Activated T-helper 1 cell treated with anti-CD3 and anti-CD28 coated beads, Interleukin-12 subunit alpha, Interleukin-12 subunit beta, Interleukin-2, Interleukin-4 antibody, amounts not matched to agents 30 ng/mL and 10 ng/mL and 1 ng/mL, durations not matched to agents 14 hours and 24 hours and 36 hours (primary cell): ENCODE measurements around the gene RING1. TPM values are rescaled to one million over a fixed set of nuclear protein-coding genes. Genes with fewer than 3 reads are reported as not detected.
"Not testable (repeated sequence)": the region's sequence is repeated elsewhere in the genome, so short reads cannot be mapped to it uniquely, and the experiment has no call there.

Experiments used
- DNase-seq: peaks from one replicate; pipeline ENCODE4 v3.0.0; 2021; ENCODE audit warnings: low spot score
- H3K27ac Mint-ChIP-seq: one replicate; pipeline ENCODE4 v1.8.0; 2021; ENCODE audit warnings: mild to moderate bottlenecking, mixed read lengths
- H3K27me3 Mint-ChIP-seq: one replicate; pipeline ENCODE4 v1.8.0; 2022; ENCODE audit warnings: mild to moderate bottlenecking, moderate library complexity, mixed read lengths; ENCODE audit not compliant: insufficient read depth
- H3K36me3 Mint-ChIP-seq: one replicate; pipeline ENCODE4 v1.8.0; 2021; ENCODE audit warnings: low read depth, mixed read lengths
- H3K4me1 Mint-ChIP-seq: one replicate; pipeline ENCODE4 v1.8.0; 2021; ENCODE audit warnings: low read depth, mixed read lengths
- H3K4me3 Mint-ChIP-seq: one replicate; pipeline ENCODE4 v1.8.0; 2021; ENCODE audit warnings: mild to moderate bottlenecking, moderate library complexity, mixed read lengths
- H3K9me3 Mint-ChIP-seq: one replicate; pipeline ENCODE4 v1.8.0; 2021; ENCODE audit warnings: mixed read lengths
- intact Hi-C: fragments of 100-400 bp; cut with micrococcal nuclease; formaldehyde crosslinking; loops from one replicate; pipeline ENCODE4 v1.15.1; 2024
- total RNA-seq: library from RNA; stranded (reverse); gene quantifications from 2 replicates; pipeline ENCODE4 v1.2.3, GENCODE V29; 2022

The RING1 gene
- total RNA-seq, 1 donor from 2014 or later: 53.4 TPM

DNA sequence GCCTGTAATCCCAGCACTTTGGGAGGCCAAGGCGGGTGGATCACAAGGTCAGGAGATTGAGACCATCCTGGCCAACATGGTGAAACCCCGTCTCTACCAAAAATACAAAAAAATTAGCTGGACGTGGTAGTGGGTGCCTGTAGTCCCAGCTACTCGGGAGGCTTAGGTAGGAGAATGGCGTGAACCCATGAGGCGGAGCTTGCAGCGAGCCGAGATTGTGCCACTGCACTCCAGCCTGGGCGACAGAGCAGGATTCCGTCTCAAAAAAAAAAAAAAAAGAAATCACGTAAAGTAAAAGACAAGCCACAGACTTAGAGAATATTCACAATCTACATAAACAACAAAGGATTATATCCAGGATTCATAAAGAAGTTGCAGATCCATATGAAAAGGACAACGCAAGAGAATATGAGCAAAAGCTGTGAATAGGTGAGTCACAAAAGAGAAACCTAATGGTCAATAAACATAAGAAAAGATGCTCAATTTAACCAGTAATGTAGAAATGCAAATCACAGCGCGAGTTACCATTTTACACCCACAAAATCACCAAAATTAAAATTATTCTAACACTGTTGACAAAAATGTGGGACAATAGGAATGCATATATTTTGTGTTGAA is 18.3 kb downstream of the RING1 start:
- H3K36me3 Mint-ChIP-seq, intact Hi-C loops, H3K27ac Mint-ChIP-seq, H3K4me1 Mint-ChIP-seq, DNase-seq, H3K4me3 Mint-ChIP-seq, H3K9me3 Mint-ChIP-seq: not testable (repeated sequence)
- peaks cover 50% of the 10 kb centered on the region for H3K27me3 Mint-ChIP-seq

DNA sequence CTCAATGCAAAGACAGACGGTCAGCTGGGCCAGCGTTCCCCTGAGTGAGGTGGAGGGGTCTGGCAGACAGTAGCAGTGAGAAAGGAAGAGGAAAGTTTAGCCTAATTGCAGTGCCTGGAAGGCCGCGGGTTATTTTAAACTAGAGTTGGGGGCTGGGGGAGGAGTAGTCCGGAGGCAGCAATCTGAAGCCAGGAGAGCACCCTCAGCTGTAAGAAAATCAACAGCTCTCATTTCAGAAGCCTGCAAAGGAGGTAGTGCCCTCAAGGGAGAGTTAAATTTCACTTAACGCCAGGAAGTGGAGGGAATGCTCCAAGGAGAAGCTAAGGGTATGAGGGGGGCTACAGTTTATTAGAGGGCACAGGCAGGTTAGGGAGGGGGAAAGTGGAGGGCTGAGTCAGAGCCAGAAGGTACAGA is 26.9 kb downstream of the RING1 start:
- Mint-ChIP-seq H3K4me3 (no peak overlapping the region), H3K4me1 (no peaks in the 10 kb centered on the region), H3K27me3 (peaks cover 25% of the 10 kb centered on the region), H3K27ac (no peak overlapping the region), H3K36me3 (no peaks in the 10 kb centered on the region), H3K9me3 (no peaks in the 10 kb centered on the region)
- intact Hi-C loops: no loop called here
- DNase-seq: no peak

DNA sequence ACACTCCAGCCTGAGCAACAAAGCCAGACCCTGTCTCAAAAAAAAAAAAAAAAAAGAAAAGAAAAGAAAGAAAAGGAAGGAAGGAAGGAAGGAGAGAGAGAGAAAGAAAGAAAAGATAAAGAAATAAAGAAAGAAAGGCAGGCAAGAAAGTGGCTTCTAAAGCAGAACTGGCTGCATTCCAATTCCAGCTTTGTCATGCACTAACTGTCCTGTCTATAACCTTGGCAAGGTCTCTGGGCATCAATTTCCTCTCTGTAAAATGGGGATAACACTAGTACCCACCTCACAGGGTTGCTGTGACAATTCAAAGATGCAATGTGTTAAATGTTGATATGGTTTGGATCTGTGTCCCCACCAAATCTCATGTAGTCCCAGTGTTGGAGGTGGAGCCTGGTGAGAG is 28.0 kb downstream of the RING1 start:
- Mint-ChIP-seq H3K27me3 (peaks cover 25% of the 10 kb centered on the region), H3K4me3 (no peak overlapping the region), H3K36me3 (no peaks in the 10 kb centered on the region), H3K9me3 (no peaks in the 10 kb centered on the region), H3K27ac (no peak overlapping the region), H3K4me1 (no peaks in the 10 kb centered on the region)
- DNase-seq: no peak
- intact Hi-C loops: no loop called here

DNA sequence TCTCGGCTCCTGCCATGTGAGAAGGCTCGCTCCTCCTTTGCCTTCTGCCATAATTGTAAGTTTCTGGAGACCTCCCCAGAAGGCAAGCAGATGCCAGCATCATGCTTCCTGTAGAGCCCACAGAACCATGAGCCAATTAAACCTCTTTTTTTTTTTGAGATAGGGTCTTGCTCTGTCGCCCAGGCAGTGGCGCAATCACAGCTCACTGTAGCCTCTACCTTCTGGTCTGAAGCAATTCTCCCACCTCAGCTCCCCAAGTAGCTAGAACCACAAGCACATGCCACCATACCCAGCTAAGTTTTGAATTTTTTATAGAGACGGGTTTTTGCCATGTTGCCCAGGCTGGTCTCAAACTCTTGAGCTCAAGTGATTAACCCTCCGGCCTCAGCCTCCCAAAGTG is 28.6 kb downstream of the RING1 start:
- peaks cover 3% of the 10 kb centered on the region for H3K4me1 Mint-ChIP-seq
- H3K36me3 Mint-ChIP-seq: no peaks in the 10 kb centered on the region
- no peak for DNase-seq
- no peak overlapping the region for H3K4me3 Mint-ChIP-seq
- peaks cover 26% of the 10 kb centered on the region for H3K27me3 Mint-ChIP-seq
- no peak overlapping the region for H3K27ac Mint-ChIP-seq
- intact Hi-C loops: no loop called here
- H3K9me3 Mint-ChIP-seq: no peaks in the 10 kb centered on the region

DNA sequence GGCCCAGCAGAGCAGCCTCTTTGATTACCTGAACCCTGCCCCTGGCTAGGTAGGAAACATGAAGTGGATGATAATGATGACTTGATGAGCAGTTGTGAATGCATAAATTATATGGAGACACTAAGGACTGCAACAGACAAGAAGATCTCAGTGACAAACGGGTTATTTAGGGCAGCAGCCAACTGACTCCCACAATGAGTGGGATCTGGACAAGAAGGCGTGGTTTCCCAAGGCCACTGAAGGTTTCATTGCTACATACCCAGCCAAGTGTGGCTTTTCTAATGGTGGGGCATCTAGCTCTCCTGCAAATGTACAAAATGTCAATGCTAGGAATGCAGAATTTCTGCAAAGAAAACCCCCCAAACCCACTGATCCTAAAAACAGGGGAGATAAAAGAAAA is 29.4 kb downstream of the RING1 start:
- intact Hi-C loops: no loop called here
- Mint-ChIP-seq H3K9me3 (no peaks in the 10 kb centered on the region), H3K4me3 (no peak overlapping the region), H3K27ac (no peak overlapping the region), H3K36me3 (peaks cover 1% of the 10 kb centered on the region), H3K4me1 (peaks cover 10% of the 10 kb centered on the region), H3K27me3 (peaks cover 25% of the 10 kb centered on the region)
- DNase-seq: no peak

DNA sequence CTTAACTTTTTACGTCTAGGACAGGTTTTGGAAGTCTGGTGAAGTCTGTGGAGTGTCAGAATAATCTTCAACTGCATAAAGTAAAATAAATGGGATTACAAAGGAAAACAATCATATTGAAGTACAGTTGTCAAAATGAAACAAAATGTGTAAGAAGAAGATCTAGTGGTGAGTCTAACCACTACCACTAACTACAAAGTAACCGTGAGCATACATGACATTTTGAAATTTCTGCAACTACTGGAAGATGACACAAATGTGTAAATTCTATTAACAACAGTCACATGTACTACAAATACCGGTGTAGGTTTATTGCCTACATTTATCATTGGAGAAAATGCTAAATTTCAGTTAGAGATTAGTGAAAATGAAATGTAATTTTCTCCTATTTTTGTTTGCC is 33.7 kb downstream of the RING1 start:
- no peaks in the 10 kb centered on the region for H3K9me3 Mint-ChIP-seq
- no peak overlapping the region for H3K4me3 Mint-ChIP-seq
- peaks cover 10% of the 10 kb centered on the region for H3K4me1 Mint-ChIP-seq
- H3K27me3 Mint-ChIP-seq: peaks cover 15% of the 10 kb centered on the region
- H3K27ac Mint-ChIP-seq: peak overlapping the region; percentile 36
- peaks cover 1% of the 10 kb centered on the region for H3K36me3 Mint-ChIP-seq
- intact Hi-C loops: no loop called here
- DNase-seq: no peak

DNA sequence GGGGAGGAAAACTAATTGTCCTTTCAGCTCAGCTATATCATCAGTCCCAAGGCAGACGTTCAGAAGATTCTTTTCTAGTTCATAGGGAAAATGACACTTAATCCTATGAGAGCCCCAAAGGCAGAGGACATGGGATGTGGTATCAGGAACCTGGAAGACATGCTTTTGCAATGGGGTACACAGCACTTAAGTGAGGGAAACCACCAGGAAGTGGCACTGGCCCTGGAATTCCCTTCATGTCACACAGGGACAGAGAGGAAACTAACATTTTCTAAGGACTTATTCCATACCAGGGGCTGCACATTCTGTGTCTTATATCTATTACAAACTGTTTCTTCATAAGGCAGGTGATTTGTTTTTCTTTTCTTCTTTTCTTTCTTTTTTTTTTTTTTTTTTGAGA is 35.2 kb downstream of the RING1 start:
- H3K36me3 Mint-ChIP-seq: peaks cover 1% of the 10 kb centered on the region
- no peak for DNase-seq
- H3K4me3 Mint-ChIP-seq: no peak overlapping the region
- peaks cover 17% of the 10 kb centered on the region for H3K4me1 Mint-ChIP-seq
- no peaks in the 10 kb centered on the region for H3K9me3 Mint-ChIP-seq
- no peak overlapping the region for H3K27ac Mint-ChIP-seq
- peaks cover 15% of the 10 kb centered on the region for H3K27me3 Mint-ChIP-seq
- intact Hi-C loops: no loop called here

DNA sequence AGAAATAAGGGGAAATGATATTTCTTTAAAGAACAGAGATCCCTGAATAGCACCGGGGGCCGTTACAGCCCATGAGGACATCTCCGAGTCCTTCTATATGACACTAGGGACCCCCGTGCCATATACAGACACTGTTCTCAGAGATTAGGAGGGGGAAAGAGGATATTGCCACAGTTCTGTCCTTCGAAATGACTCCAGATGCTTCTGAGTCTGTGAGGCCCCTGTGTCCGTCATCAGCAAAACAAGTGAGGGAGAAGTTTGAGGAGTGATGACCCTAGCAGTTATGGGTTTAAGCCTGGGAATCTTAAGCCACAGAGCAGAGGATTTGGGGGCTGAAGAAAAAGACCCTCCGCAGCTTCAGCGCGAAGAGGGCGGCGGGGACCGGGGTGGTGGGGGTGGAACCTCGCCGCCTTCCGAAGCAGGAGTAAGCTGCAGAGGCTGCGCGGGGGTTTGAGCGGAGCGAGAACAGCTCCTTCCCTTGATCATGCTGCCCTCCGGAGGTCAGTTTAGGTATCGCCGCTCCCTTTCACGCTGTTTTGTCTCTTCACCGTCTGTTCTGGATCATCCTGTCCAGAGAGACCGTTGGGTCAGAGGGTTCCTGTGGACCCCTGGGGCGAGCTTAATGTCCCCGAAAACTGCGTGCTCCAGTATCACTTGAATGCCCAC is 39.8 kb downstream of the RING1 start:
- intact Hi-C loops: loop anchor here (1.0 to 2.0 kb wide), 7 partner anchors 65 to 353 kb away; no protein-coding TSS in a partner anchor
- Mint-ChIP-seq H3K4me1 (peaks cover 44% of the 10 kb centered on the region), H3K27ac (peak overlapping the region; percentile 84), H3K9me3 (no peaks in the 10 kb centered on the region), H3K27me3 (peaks cover 5% of the 10 kb centered on the region), H3K36me3 (peaks cover 20% of the 10 kb centered on the region), H3K4me3 (peak overlapping the region; percentile 91)
- DNase-seq: peak; percentile 84

DNA sequence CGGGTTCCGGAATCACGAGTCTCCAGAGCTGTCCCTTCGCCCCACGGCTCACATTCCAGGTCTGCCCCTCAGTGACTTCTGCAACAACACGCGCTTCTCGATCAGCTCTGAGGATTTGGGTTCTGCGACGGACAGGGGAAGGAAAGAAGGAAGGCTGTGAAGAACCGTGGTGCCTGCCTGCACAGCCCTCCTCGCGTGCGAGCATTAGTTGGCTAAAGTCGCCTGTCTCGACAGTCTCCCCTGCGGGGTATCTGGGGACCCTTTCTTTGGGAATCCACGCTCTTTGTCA is 40.3 kb downstream of the RING1 start:
- Mint-ChIP-seq H3K36me3 (peaks cover 20% of the 10 kb centered on the region), H3K9me3 (no peaks in the 10 kb centered on the region), H3K27ac (peak overlapping the region; percentile 84), H3K4me1 (peaks cover 44% of the 10 kb centered on the region), H3K4me3 (peak overlapping the region; percentile 91), H3K27me3 (peaks cover 5% of the 10 kb centered on the region)
- intact Hi-C loops: loop anchor here (1.0 to 2.0 kb wide), 7 partner anchors 64 to 354 kb away; no protein-coding TSS in a partner anchor
- no peak for DNase-seq

DNA sequence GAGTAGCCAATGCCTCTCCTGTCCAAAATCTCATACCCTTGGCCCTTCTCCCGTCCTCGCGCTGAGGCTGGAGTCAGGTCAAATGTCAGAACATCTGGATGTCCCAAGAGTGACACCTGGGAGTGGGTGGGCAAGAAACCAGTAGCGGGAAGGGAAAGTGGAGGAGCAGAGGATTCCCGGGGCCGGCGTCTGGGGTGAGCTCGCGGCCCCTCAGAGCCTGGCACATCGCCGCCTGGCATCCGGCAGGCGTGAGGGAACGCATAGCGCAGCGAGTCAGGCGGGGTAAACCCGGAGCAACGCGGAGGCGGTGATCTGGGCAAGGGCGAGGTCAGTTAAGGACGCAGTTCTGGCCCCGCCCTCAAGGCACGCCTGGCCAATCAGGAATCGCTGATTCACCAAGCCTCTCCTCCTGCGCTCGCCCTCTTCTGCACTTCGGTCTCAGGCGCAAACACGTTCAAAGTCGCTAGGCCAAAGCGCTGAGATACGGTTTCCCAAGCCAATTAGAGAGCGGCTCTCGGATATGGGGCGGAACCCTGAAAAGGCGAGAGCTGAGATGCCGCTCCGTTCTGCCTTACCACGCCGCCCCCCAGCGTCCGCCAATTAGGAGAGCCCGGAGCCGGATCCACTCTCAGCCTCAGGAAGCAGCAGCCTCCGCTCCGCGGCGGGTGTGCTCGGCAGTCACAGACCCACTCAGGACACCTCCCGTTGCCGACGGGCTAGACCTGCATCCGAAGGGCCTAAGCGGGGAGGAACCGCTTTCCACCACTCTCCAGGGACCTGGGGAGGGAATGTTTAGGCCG is 40.8 kb downstream of the RING1 start:
- Mint-ChIP-seq H3K9me3 (no peaks in the 10 kb centered on the region), H3K27me3 (peaks cover 4% of the 10 kb centered on the region), H3K4me1 (peaks cover 44% of the 10 kb centered on the region), H3K36me3 (peaks cover 20% of the 10 kb centered on the region), H3K4me3 (peak overlapping the region; percentile 91), H3K27ac (peak overlapping the region; percentile 84)
- intact Hi-C loops: loop anchor here (1.0 to 2.0 kb wide), 19 partner anchors 22 to 1119 kb away; partner anchors contain the start of genes B3GALT4, FKBPL, HLA-DPB1 and KIFC1
- DNase-seq: peak; percentile 95

DNA sequence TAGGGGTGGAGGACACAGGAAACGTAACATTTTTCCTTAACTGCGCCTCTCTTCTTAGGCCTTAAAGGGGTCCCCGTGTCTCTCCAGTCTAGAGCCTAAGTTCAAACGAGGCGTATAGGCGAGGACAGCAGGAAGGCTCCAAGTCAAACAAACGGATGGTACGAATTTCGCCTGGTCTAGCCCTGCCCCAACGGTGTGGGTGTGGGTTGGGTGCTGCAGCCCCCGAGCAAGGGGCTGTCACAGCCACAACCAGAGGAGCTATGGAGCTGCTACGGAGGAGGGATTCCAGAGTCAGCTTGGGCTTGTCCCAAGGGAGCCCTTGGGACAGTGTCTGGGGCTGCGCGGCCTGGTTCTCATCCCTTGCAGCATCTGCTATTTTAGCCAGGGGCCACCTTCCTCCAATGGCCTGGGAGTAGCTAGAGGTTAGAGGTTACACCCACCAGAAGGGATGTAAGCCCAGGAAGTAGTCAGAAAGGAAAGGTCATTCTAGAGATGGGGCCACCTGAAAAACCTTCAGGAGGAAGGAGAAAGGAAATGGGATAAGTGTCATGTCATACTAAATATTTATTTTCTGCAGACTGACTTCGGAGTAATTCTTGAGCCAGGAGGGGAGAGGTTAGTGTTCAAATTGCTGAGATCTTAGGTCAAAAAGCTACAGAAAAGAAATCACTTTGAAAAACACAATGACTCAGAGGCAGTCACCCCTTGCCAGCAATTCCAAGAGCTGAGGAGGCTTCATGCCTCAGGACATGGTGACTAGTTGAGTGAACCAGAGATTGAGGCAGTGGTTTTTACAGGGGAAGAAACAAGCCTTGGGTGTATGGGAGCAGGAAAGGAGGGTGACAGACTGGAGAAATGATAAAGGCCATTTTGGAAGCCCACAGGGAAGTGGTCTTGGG is 41.7 kb downstream of the RING1 start:
- H3K36me3 Mint-ChIP-seq: peaks cover 20% of the 10 kb centered on the region
- H3K9me3 Mint-ChIP-seq: no peaks in the 10 kb centered on the region
- H3K4me3 Mint-ChIP-seq: peak overlapping the region; percentile 91
- peak overlapping the region; percentile 84 for H3K27ac Mint-ChIP-seq
- peaks cover 44% of the 10 kb centered on the region for H3K4me1 Mint-ChIP-seq
- intact Hi-C loops: loop anchor here (1.0 to 2.0 kb wide), 15 partner anchors 21 to 1120 kb away; partner anchors contain the start of genes B3GALT4, FKBPL, HLA-DPB1 and KIFC1
- H3K27me3 Mint-ChIP-seq: peaks cover 4% of the 10 kb centered on the region
- no peak for DNase-seq

DNA sequence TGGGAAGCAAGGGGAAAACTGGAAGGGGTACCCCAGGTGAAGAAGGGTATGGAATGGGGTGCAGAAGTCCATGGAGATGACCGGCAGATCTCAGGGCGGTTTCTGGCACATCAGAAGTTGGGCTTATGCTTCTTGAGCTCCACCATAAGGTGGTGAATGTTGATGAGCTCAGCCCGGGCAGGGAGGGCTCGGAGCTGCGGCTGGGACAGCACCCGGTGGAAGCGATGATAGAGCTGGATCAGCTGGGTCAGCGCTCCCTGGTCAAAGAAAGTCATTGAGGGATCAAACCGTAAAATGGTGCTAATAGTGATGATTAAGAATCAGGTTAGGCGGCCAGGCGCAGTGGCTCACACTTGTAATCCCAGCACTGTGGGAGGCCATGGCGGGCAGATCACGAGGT is 42.4 kb downstream of the RING1 start:
- Mint-ChIP-seq H3K27me3 (peaks cover 4% of the 10 kb centered on the region), H3K4me3 (peak overlapping the region; percentile 91), H3K27ac (peak overlapping the region; percentile 84), H3K36me3 (peaks cover 20% of the 10 kb centered on the region), H3K9me3 (no peaks in the 10 kb centered on the region), H3K4me1 (peaks cover 44% of the 10 kb centered on the region)
- intact Hi-C loops: no loop called here
- no peak for DNase-seq
